ENCODE measurements around the gene ARFGEF2.
A peak's percentile ranks its signal among the peaks of the same experiment; 100 is the strongest.
"Not testable (repeated sequence)": the region's sequence is repeated elsewhere in the genome, so short reads cannot be mapped to it uniquely, and the experiment has no call there.

Gene ARFGEF2

GRCh38 chr20:48971956-48972355, 50.4 kb downstream of the ARFGEF2 start:
- no peak for DNase-seq (ENCODE audit: low spot score)
- TF ChIP-seq CTCF (IDR thresholded peaks at IDR 0.05; ENCODE audit: extremely low read depth, insufficient read depth, missing control alignments), result no peak
- in situ Hi-C loops (cut with MboI; ENCODE audit: low pct_unique_long_range_greater_than_20kb, low sequenced_read_pairs, unreplicated experiment), result no loop called here

GRCh38 chr20:48972816-48973215, 51.3 kb downstream of the ARFGEF2 start:
- TF ChIP-seq CTCF (IDR thresholded peaks at IDR 0.05; ENCODE audit: extremely low read depth, insufficient read depth, missing control alignments), result no peak
- in situ Hi-C loops (cut with MboI; ENCODE audit: low pct_unique_long_range_greater_than_20kb, low sequenced_read_pairs, unreplicated experiment), result no loop called here
- no peak for DNase-seq (ENCODE audit: low spot score)

- no peak for DNase-seq (ENCODE audit: low spot score)
- in situ Hi-C loops (cut with MboI; ENCODE audit: low pct_unique_long_range_greater_than_20kb, low sequenced_read_pairs, unreplicated experiment), result no loop called here
- no peak for TF ChIP-seq CTCF (IDR thresholded peaks at IDR 0.05; ENCODE audit: extremely low read depth, insufficient read depth, missing control alignments)
These were observed 54.4 kb downstream of the ARFGEF2 start for GRCh38 chr20:48975955-48976354.

DNA sequence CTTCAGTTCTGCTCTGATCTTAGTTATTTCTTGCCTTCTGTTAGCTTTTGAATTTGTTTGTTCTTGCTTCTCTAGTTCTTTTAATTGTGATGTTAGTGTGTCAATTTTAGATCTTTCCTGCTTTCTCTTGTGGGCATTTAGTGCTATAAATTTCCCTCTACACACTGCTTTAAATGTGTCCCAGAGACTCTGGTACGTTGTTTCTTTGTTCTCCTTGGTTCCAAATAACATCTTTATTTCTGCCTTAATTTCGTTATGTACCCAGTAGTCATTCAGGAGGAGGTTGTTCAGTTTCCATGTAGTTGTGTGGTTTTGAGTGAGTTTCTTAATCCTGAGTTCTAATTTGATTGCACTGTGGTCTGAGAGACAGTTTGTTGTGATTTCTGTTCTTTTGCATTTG, 58.5 kb downstream of the ARFGEF2 start:
- DNase-seq (ENCODE audit: low spot score); in situ Hi-C loops (cut with MboI; ENCODE audit: low pct_unique_long_range_greater_than_20kb, low sequenced_read_pairs, unreplicated experiment): not testable (repeated sequence)

- in situ Hi-C loops (cut with MboI; ENCODE audit: low pct_unique_long_range_greater_than_20kb, low sequenced_read_pairs, unreplicated experiment), result no loop called here
- no peak for DNase-seq (ENCODE audit: low spot score)
- TF ChIP-seq CTCF (IDR thresholded peaks at IDR 0.05; ENCODE audit: extremely low read depth, insufficient read depth, missing control alignments), result no peak
These were observed 62.2 kb downstream of the ARFGEF2 start for GRCh38 chr20:48983423-48984400.

GRCh38 chr20:48984575-48985219, 63.2 kb downstream of the ARFGEF2 start:
- no peak for TF ChIP-seq CTCF (IDR thresholded peaks at IDR 0.05; ENCODE audit: extremely low read depth, insufficient read depth, missing control alignments)

GRCh38 chr20:48986899-48987298, 65.4 kb downstream of the ARFGEF2 start:
- no peak for DNase-seq (ENCODE audit: low spot score)
- TF ChIP-seq CTCF (IDR thresholded peaks at IDR 0.05; ENCODE audit: extremely low read depth, insufficient read depth, missing control alignments), result peak; percentile 14
- in situ Hi-C loops (cut with MboI; ENCODE audit: low pct_unique_long_range_greater_than_20kb, low sequenced_read_pairs, unreplicated experiment), result no loop called here

More at GRCh38 chr20:48984575-48985219, 63.2 kb downstream of the ARFGEF2 start:
- DNase-seq (ENCODE audit: low spot score), result no peak
- in situ Hi-C loops (cut with MboI; ENCODE audit: low pct_unique_long_range_greater_than_20kb, low sequenced_read_pairs, unreplicated experiment), result no loop called here
